Measurements from ENCODE around the gene ANKRD33. TPM values are rescaled to one million over a fixed set of nuclear protein-coding genes. Genes with fewer than 3 reads are reported as not detected.
A peak's percentile ranks its signal among the peaks of the same experiment; 100 is the strongest.

Gene ANKRD33
- total RNA-seq, 6 donors from 2014 or later: not detected

DNA sequence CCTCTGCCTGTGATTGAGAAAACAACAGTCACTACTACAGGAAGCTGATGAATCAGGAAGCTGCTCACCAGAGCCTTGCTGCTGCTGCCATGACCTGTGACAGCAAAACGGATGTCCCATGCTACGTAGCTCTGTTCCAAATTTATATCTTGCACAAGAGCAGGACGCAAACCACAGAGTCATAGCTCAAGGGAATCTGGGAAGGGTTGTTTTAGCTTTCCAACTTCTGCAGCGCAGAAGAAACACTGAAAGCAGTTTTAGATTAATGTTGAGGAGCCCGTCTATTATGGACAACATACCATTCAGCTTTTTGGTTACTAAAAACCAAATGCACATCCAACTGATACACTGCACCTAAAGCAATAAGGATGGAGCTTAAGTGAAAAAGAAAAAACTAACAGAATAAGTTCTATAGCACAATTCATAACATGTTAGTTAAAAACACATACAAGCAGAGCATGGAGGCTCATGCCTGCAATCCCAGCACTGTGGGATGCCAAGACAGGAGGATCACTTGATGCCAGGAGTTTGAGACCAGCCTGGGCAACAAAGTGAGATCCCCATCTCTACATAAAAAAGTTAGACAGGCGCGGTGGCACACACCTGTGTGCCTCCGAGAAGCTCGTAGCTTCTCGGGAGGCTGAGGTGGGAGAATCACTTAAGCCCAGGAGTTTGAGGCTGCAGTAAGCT is 1.7 kb upstream of the ANKRD33 start:
- 52 to 58% methylated on average over 10 of the region's 10 CpGs for WGBS, 2 donors
- no peaks in the 10 kb centered on the region for H3K9me3 ChIP-seq
- H3K4me3 ChIP-seq: no peak overlapping the region
- no peaks in the 10 kb centered on the region for H3K36me3 ChIP-seq
- peaks cover 9 to 16% (median 15%) of the 10 kb centered on the region in 4 donors for H3K4me1 ChIP-seq
- DNase-seq (peak in 1 of 2 donors; percentile 87), ATAC-seq (ENCODE audit: low FRiP score in 2 of 2) (peak; percentile 79 to 95)
- H3K27ac ChIP-seq: peak overlapping the region; percentile 42 to 83 (median 58)
- TF ChIP-seq, protein P1, sequence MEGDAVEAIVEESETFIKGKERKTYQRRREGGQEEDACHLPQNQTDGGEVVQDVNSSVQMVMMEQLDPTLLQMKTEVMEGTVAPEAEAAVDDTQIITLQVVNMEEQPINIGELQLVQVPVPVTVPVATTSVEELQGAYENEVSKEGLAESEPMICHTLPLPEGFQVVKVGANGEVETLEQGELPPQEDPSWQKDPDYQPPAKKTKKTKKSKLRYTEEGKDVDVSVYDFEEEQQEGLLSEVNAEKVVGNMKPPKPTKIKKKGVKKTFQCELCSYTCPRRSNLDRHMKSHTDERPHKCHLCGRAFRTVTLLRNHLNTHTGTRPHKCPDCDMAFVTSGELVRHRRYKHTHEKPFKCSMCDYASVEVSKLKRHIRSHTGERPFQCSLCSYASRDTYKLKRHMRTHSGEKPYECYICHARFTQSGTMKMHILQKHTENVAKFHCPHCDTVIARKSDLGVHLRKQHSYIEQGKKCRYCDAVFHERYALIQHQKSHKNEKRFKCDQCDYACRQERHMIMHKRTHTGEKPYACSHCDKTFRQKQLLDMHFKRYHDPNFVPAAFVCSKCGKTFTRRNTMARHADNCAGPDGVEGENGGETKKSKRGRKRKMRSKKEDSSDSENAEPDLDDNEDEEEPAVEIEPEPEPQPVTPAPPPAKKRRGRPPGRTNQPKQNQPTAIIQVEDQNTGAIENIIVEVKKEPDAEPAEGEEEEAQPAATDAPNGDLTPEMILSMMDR (IDR thresholded peaks at IDR 0.05): no peak
- TF ChIP-seq POLR2AphosphoS5 (IDR thresholded peaks at IDR 0.05) (peak; percentile 95), POLR2A (IDR thresholded peaks at IDR 0.05) (no peak), EP300 (IDR thresholded peaks at IDR 0.05) (peak in 3 of 4 donors; percentile 78 to 96 (median 83))
- no peaks in the 10 kb centered on the region for H3K27me3 ChIP-seq

DNA sequence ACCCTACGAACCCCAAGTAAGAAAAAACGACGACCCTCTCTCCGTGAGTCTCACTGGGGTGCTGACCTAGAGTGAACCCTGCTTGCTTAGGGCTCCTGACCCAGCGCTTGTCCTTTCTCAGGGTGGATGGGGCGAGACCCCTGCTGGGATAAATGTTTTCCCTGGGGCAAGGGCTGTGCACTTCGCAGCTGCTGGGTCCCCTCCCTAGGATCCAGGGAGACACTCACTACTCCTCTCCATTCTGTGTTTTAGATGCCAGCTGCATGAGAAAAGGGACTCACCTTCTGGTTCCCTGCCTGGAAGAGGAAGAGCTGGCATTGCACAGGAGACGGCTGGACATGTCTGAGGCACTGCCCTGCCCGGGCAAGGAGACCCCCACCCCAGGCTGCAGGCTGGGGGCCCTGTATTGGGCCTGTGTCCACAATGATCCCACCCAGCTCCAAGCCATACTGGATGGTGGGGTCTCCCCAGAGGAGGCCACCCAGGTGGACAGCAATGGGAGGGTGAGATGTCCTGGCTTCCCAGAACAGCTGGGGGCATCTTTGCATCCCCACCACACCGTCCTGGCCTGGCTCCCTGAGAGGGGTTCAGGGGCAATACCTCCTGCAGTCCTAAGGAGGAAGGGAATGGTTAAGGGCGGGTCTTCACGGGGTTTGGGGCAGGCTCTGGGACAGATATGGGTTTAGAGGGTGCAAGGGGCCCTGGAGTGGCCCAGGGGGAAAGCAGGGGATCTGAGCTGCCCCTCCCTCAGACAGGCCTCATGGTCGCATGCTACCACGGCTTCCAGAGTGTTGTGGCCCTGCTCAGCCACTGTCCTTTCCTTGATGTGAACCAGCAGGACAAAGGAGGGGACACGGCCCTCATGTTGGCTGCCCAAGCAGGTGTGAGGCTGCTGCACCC is 663 bp downstream of the ANKRD33 start:
- Histone ChIP-seq H3K36me3 (no peaks in the 10 kb centered on the region), H3K9me3 (no peaks in the 10 kb centered on the region), H3K27me3 (no peaks in the 10 kb centered on the region), H3K4me1 (peaks cover 9 to 16% (median 15%) of the 10 kb centered on the region in 4 donors), H3K27ac (no peak overlapping the region), H3K4me3 (no peak overlapping the region)
- ATAC-seq (ENCODE audit: low FRiP score in 2 of 2) (no peak), DNase-seq (peak in 1 of 2 donors; percentile 20)
- TF ChIP-seq POLR2AphosphoS5 (IDR thresholded peaks at IDR 0.05): no peak
- no peak for TF ChIP-seq POLR2A (IDR thresholded peaks at IDR 0.05)
- TF ChIP-seq, protein P1 (IDR thresholded peaks at IDR 0.05): no peak
- no peak for TF ChIP-seq EP300 (IDR thresholded peaks at IDR 0.05)
- WGBS, 2 donors: 74 to 86% methylated on average over 5 to 15 of the region's 15 CpGs

DNA sequence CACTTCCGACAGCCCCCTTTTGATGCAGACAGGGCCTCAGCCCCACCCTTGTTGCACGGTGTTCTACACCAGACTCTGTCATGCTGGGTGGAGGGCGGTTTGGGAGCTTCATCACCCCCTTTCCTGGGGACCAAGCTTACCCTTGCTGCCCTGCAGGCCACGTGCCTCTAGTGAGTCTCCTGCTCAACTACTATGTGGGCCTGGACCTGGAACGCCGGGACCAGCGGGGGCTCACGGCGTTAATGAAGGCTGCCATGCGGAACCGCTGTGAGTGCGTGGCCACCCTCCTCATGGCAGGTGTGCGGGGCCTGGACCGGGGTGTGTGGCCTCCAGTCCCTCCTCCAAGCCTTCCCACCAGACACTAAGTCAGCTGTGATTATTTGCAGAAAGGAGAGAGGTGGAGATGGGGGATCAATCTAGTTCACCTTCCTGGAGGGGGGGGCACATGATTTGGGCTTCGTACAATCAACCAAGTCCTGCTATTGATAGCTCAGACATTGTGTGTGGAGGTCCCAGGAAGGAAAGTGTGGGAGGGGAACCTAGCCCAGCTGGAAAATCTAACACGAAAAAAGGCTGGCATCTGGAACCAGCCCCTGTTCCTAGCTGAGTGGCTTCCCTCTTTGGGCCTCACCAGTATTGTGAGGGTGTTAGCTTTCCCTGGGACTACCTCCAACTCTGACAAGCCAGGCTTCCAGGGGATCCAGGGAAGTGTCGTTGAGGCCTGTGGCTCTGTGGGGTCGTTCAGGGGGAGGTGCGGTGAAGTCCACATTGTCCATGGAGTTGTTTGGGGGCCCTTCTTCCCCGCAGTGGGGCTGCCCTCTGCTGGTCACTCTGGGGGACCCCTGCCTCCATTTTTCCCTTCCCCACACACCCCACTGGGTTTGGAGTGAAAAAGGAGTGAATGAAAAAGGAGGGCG is 1.6 kb downstream of the ANKRD33 start:
- ATAC-seq (ENCODE audit: low FRiP score in 2 of 2): no peak
- Histone ChIP-seq H3K36me3 (no peaks in the 10 kb centered on the region), H3K27me3 (no peaks in the 10 kb centered on the region), H3K4me3 (no peak overlapping the region), H3K4me1 (peaks cover 9 to 17% (median 16%) of the 10 kb centered on the region in 4 donors), H3K9me3 (no peaks in the 10 kb centered on the region), H3K27ac (no peak overlapping the region)
- TF ChIP-seq EP300 (IDR thresholded peaks at IDR 0.05) (no peak), POLR2AphosphoS5 (IDR thresholded peaks at IDR 0.05) (no peak), POLR2A (IDR thresholded peaks at IDR 0.05) (no peak)
- TF ChIP-seq, protein P1 (IDR thresholded peaks at IDR 0.05): no peak
- peak in 1 of 2 donors; percentile 60 for DNase-seq
- WGBS, 2 donors: 86 to 87% methylated on average over 17 to 21 of the region's 21 CpGs

DNA sequence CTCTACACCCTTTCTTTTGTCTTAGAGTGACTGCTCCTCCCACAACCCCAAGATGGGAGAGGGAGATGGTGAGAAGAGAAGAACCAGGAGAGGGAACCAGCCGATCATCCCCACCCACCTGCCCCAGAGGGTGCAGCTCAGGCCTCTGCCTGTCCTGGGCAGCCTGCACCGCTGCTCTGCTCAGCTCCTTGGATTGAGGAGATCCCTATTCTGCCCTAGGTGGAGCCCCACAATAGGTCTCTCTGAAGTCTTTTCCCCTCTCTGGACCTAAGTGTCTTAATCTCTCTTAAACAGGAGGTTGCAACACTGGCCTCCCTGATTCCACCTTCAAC is 2.2 kb downstream of the ANKRD33 start:
- Histone ChIP-seq H3K36me3 (no peaks in the 10 kb centered on the region), H3K9me3 (no peaks in the 10 kb centered on the region), H3K4me1 (peaks cover 9 to 22% (median 22%) of the 10 kb centered on the region in 4 donors), H3K27me3 (no peaks in the 10 kb centered on the region), H3K4me3 (no peak overlapping the region), H3K27ac (no peak overlapping the region)
- DNase-seq (no peak), ATAC-seq (ENCODE audit: low FRiP score in 2 of 2) (no peak)
- no peak for TF ChIP-seq POLR2A (IDR thresholded peaks at IDR 0.05)
- TF ChIP-seq, protein P1 (IDR thresholded peaks at IDR 0.05): no peak
- TF ChIP-seq POLR2AphosphoS5 (IDR thresholded peaks at IDR 0.05): no peak
- TF ChIP-seq EP300 (IDR thresholded peaks at IDR 0.05): no peak
- 93 to 97% methylated on average over 2 of the region's 2 CpGs for WGBS, 2 donors
